ENCODE measurements around the gene TRPM4.

DNA sequence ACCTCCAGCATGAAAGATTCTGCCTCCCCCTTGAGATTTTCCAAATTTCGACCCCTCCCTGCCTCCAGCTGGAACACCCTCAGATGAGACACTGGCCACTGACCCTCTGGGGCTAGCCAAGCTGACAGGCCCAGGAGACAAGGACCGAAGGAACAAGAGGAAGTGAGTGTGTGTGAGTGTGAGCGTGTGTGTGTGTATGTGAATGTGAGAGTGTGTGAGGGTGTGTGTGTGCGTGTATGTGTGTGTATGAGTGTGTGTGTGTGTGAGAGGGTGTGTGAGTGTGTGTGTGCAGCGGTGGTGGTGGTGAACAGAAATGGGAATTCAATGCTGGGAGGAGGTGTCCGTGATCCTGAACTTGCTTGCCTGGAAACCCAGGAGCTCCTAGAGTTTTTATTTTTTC, 16.2 kb upstream of the TRPM4 start:
- no peak for TF ChIP-seq POLR2A (IDR thresholded peaks at IDR 0.05)
- TF ChIP-seq, protein P1, sequence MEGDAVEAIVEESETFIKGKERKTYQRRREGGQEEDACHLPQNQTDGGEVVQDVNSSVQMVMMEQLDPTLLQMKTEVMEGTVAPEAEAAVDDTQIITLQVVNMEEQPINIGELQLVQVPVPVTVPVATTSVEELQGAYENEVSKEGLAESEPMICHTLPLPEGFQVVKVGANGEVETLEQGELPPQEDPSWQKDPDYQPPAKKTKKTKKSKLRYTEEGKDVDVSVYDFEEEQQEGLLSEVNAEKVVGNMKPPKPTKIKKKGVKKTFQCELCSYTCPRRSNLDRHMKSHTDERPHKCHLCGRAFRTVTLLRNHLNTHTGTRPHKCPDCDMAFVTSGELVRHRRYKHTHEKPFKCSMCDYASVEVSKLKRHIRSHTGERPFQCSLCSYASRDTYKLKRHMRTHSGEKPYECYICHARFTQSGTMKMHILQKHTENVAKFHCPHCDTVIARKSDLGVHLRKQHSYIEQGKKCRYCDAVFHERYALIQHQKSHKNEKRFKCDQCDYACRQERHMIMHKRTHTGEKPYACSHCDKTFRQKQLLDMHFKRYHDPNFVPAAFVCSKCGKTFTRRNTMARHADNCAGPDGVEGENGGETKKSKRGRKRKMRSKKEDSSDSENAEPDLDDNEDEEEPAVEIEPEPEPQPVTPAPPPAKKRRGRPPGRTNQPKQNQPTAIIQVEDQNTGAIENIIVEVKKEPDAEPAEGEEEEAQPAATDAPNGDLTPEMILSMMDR (IDR thresholded peaks at IDR 0.05): no peak
